Mammary epithelial cell (primary cell): ENCODE data around the gene ATP23.

Experiments
- EZH2 ChIP-seq: IDR thresholded peaks from 2 replicates; pipeline ENCODE4 v1.6.1; 2012; ENCODE audit warnings: low read length, inconsistent platforms, borderline replicate concordance
- TF ChIP-seq, protein P1 (sequence below), 2 donors: IDR thresholded peaks in 1 of 2; conservative IDR thresholded peaks in 1 of 2; 2 replicates each; pipeline ENCODE4 v1.5.1; 2011 to 2012; ENCODE audit warnings: inconsistent platforms in 2 of 2, low read length in 2 of 2, mild to moderate bottlenecking in 2 of 2, control low read depth in 1 of 2, low read depth in 1 of 2; ENCODE audit not compliant: insufficient read depth in 1 of 2; ENCODE audit errors: extremely low read depth in 1 of 2

DNA sequence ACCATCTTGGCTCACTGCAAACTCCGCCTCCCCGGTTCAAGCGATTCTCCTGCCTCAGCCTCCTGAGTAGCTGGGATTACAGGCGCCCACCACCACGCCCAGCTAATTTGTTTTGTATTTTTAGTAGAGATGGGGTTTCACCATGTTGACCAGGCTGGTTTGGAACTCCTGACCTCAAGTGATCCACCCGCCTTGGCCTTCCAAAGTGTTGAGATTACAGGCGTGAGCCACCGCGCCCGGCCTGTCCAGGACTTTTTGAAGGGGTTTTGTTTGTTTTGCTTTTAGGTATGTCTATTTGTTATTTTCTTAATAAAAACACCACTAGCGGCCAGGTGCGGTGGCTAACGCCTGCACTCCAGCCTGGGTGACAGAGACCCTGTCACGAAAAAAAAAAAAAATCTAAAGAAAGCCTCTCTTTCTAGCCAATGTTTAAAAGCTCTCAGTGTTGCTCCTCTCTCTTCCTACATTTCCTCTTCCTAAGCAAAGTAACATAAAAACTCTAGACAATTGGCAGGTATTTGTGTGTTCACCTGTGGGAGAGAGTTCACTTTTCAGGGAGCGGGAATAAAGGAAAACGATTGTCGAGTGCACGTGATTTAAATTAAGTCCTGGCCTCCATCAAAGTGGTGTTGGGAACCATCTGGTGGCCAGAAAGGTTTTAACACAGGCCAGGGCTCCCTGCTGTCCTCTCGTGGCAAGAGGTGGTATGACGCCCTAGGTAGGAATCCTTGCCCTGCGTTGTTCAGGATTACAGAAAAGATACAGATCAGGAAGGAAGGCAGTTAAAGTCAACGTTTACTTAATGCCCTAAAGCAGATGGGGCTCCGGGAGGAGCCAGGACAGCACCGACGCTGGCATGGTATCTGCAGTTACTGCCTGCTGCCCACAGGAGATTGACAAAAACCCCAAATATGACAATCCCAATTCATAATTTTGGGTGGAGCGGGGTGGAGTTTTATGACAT is 36.2 kb upstream of the ATP23 start:
- TF ChIP-seq, protein P1, sequence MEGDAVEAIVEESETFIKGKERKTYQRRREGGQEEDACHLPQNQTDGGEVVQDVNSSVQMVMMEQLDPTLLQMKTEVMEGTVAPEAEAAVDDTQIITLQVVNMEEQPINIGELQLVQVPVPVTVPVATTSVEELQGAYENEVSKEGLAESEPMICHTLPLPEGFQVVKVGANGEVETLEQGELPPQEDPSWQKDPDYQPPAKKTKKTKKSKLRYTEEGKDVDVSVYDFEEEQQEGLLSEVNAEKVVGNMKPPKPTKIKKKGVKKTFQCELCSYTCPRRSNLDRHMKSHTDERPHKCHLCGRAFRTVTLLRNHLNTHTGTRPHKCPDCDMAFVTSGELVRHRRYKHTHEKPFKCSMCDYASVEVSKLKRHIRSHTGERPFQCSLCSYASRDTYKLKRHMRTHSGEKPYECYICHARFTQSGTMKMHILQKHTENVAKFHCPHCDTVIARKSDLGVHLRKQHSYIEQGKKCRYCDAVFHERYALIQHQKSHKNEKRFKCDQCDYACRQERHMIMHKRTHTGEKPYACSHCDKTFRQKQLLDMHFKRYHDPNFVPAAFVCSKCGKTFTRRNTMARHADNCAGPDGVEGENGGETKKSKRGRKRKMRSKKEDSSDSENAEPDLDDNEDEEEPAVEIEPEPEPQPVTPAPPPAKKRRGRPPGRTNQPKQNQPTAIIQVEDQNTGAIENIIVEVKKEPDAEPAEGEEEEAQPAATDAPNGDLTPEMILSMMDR (conservative IDR thresholded peaks at IDR 0.05 in 1 of 2, IDR thresholded peaks at IDR 0.05 in 1 of 2; ENCODE audit: extremely low read depth in 1 of 2, insufficient read depth in 1 of 2, low read depth in 1 of 2, low read length in 2 of 2) = peak; percentile 100
- TF ChIP-seq EZH2 = no peak
